WTC11 (cell line): ENCODE results near the gene POLR2L. TPM values are rescaled to one million over a fixed set of nuclear protein-coding genes. Genes with fewer than 3 reads are reported as not detected.

Experiments used
- ATAC-seq: fragments of 200-7000 bp; cut with Tn5 transposase; 2 replicates; pipeline ENCODE4 v1.10.0; 2021; ENCODE audit warnings: mild to moderate bottlenecking, moderate library complexity
- CTCF ChIA-PET: fragments of 300-600 bp; sonication (Branson Sonifier 250); formaldehyde crosslinking; loops from one replicate; lab custom pipeline; 2021; ENCODE audit warnings: antibody characterized with exemption; lab: Charles Lee
- POLR2A ChIA-PET: fragments of 350-600 bp; sonication (Branson Sonifier 250); formaldehyde crosslinking; loops from one replicate; lab custom pipeline; 2021; ENCODE audit warnings: antibody characterized with exemption; lab: Charles Lee
- DNase-seq: peaks from one replicate; pipeline ENCODE4 v3.0.0; 2021; ENCODE audit warnings: low spot score
- H3K27ac Mint-ChIP-seq: 2 replicates; pipeline ENCODE4 v1.8.0; 2021; ENCODE audit warnings: mixed read lengths
- H3K27me3 Mint-ChIP-seq: 2 replicates; pipeline ENCODE4 v1.8.0; 2021; ENCODE audit warnings: low read depth, mild to moderate bottlenecking, moderate library complexity, mixed read lengths
- H3K36me3 Mint-ChIP-seq: 2 replicates; pipeline ENCODE4 v1.8.0; 2021; ENCODE audit warnings: mixed read lengths
- H3K4me1 Mint-ChIP-seq: 2 replicates; pipeline ENCODE4 v1.8.0; 2022; ENCODE audit warnings: mixed read lengths
- H3K4me3 Mint-ChIP-seq: 2 replicates; pipeline ENCODE4 v1.8.0; 2021; ENCODE audit warnings: mild to moderate bottlenecking, moderate library complexity, mixed read lengths
- H3K9me3 Mint-ChIP-seq: 2 replicates; pipeline ENCODE4 v1.8.0; 2021; ENCODE audit warnings: mixed read lengths
- ATF1 ChIP-seq: sonication (generic); formaldehyde crosslinking; IDR thresholded peaks from 2 replicates; pipeline ENCODE4 v1.8.1; 2023; ENCODE audit warnings: mild to moderate bottlenecking, moderate library complexity, missing genetic modification reagents
- CBFB ChIP-seq: sonication (generic); formaldehyde crosslinking; IDR thresholded peaks from 2 replicates; pipeline ENCODE4 v1.8.1; 2022; ENCODE audit warnings: mild to moderate bottlenecking, low read depth, missing genetic modification reagents
- ESRRA ChIP-seq: sonication (generic); formaldehyde crosslinking; IDR thresholded peaks from 2 replicates; pipeline ENCODE4 v1.8.1; 2022; ENCODE audit warnings: mild to moderate bottlenecking, missing genetic modification reagents, borderline replicate concordance
- GABPB1 ChIP-seq: sonication (generic); formaldehyde crosslinking; IDR thresholded peaks from 2 replicates; pipeline ENCODE4 v1.8.1; 2023; ENCODE audit warnings: mild to moderate bottlenecking, missing genetic modification reagents
- MYBL2 ChIP-seq: sonication (generic); formaldehyde crosslinking; IDR thresholded peaks from 2 replicates; pipeline ENCODE4 v1.8.1; 2023; ENCODE audit warnings: mild to moderate bottlenecking, moderate library complexity, missing genetic modification reagents
- NR2C2 ChIP-seq: sonication (generic); formaldehyde crosslinking; IDR thresholded peaks from 2 replicates; pipeline ENCODE4 v1.8.0; 2022; ENCODE audit warnings: mild to moderate bottlenecking, missing genetic modification reagents
- RELA ChIP-seq: sonication (generic); formaldehyde crosslinking; IDR thresholded peaks from 2 replicates; pipeline ENCODE4 v1.8.1; 2022; ENCODE audit warnings: missing genetic modification reagents, mild to moderate bottlenecking, borderline replicate concordance
- ZNF219 ChIP-seq: sonication (generic); formaldehyde crosslinking; IDR thresholded peaks from 2 replicates; pipeline ENCODE4 v1.8.0; 2023; ENCODE audit warnings: missing genetic modification reagents, mild to moderate bottlenecking, borderline replicate concordance
- ZNF232 ChIP-seq: sonication (generic); formaldehyde crosslinking; IDR thresholded peaks from 2 replicates; pipeline ENCODE4 v1.8.0; 2022; ENCODE audit warnings: mild to moderate bottlenecking, missing genetic modification reagents
- total RNA-seq: library from RNA; stranded (reverse); gene quantifications from 3 replicates; pipeline ENCODE4 v1.2.3, GENCODE V29; 2021
- TF ChIP-seq, protein P1 (sequence below): sonication (generic); formaldehyde crosslinking; IDR thresholded peaks from 2 replicates; pipeline ENCODE4 v1.8.0; 2022; ENCODE audit warnings: missing genetic modification reagents
- TF ChIP-seq, protein P2 (sequence below): fragments of 250-450 bp; sonication (Bioruptor Pico); IDR thresholded peaks from 2 replicates; pipeline ENCODE4 v1.9.0; 2021; ENCODE audit warnings: mild to moderate bottlenecking
- TF ChIP-seq, protein P3 (sequence below): sonication (generic); formaldehyde crosslinking; IDR thresholded peaks from 2 replicates; pipeline ENCODE4 v1.8.1; 2023; ENCODE audit warnings: mild to moderate bottlenecking, missing genetic modification reagents, moderate library complexity
- TF ChIP-seq, protein P4 (sequence below): sonication (generic); formaldehyde crosslinking; IDR thresholded peaks from 2 replicates; pipeline ENCODE4 v1.8.0; 2023; ENCODE audit warnings: mild to moderate bottlenecking, missing genetic modification reagents
- TF ChIP-seq, protein P5 (sequence below): sonication (generic); formaldehyde crosslinking; IDR thresholded peaks from 2 replicates; pipeline ENCODE4 v1.8.0; 2023; ENCODE audit warnings: missing genetic modification reagents
- TF ChIP-seq, protein P6 (sequence below): sonication (generic); formaldehyde crosslinking; IDR thresholded peaks from 2 replicates; pipeline ENCODE4 v1.8.1; 2023; ENCODE audit warnings: mild to moderate bottlenecking, missing genetic modification reagents
- TF ChIP-seq, protein P7 (sequence below): sonication (generic); formaldehyde crosslinking; IDR thresholded peaks from 2 replicates; pipeline ENCODE4 v1.8.1; 2023; ENCODE audit warnings: mild to moderate bottlenecking, moderate library complexity, missing genetic modification reagents
- TF ChIP-seq, protein P8 (sequence below): fragments of 250-450 bp; sonication (Bioruptor Pico); conservative IDR thresholded peaks from 2 replicates; pipeline ENCODE4 v1.9.0; 2021; ENCODE audit warnings: mild to moderate bottlenecking
- TF ChIP-seq, protein P9 (sequence below): fragments of 250-450 bp; sonication (Bioruptor Pico); IDR thresholded peaks from 2 replicates; pipeline ENCODE4 v2.1.2; 2022; ENCODE audit warnings: mild to moderate bottlenecking, moderate library complexity

Gene POLR2L
- total RNA-seq, 1 experiment from 2014 or later = 152 TPM

DNA sequence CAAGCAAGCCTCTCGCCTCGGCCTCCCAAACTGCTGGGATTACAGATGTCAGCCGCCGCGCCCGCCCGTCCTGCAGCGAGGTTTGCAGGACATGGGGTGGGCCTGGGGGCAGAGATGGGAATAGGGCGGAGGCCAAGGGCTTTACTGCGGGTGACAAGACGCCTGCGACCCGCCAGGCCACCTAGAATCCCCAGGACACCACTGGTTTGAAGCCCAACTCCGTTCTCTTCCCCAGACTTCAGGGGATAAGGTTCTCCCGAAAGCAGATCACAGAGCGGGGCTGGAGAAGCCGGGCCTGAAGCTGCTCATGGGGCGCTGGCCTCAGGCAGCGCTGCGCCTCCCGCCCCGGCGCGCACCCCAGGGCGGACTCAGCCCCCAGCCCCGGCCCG is 354 bp downstream of the POLR2L start:
- peak overlapping the region; percentile 79 for H3K4me3 Mint-ChIP-seq
- H3K27ac Mint-ChIP-seq = no peak overlapping the region
- ChIA-PET POLR2A (interaction anchor here (1.2 to 1.3 kb wide), 2 partner anchors 8 to 12 kb away, joined by 5 to 6 read pairs; partner anchors contain the start of gene CD151), CTCF (interaction anchor here (1.1 to 5.9 kb wide), 2 partner anchors 11 to 40 kb away, joined by 3 to 82 read pairs; partner anchors contain the start of genes CD151 and CRACR2B)
- ATAC-seq = no peak
- no peaks in the 10 kb centered on the region for H3K9me3 Mint-ChIP-seq
- peaks cover 13% of the 10 kb centered on the region for H3K36me3 Mint-ChIP-seq
- no peaks in the 10 kb centered on the region for H3K27me3 Mint-ChIP-seq
- H3K4me1 Mint-ChIP-seq = peaks cover 23% of the 10 kb centered on the region
- DNase-seq = no peak
- TF ChIP-seq, protein P1, sequence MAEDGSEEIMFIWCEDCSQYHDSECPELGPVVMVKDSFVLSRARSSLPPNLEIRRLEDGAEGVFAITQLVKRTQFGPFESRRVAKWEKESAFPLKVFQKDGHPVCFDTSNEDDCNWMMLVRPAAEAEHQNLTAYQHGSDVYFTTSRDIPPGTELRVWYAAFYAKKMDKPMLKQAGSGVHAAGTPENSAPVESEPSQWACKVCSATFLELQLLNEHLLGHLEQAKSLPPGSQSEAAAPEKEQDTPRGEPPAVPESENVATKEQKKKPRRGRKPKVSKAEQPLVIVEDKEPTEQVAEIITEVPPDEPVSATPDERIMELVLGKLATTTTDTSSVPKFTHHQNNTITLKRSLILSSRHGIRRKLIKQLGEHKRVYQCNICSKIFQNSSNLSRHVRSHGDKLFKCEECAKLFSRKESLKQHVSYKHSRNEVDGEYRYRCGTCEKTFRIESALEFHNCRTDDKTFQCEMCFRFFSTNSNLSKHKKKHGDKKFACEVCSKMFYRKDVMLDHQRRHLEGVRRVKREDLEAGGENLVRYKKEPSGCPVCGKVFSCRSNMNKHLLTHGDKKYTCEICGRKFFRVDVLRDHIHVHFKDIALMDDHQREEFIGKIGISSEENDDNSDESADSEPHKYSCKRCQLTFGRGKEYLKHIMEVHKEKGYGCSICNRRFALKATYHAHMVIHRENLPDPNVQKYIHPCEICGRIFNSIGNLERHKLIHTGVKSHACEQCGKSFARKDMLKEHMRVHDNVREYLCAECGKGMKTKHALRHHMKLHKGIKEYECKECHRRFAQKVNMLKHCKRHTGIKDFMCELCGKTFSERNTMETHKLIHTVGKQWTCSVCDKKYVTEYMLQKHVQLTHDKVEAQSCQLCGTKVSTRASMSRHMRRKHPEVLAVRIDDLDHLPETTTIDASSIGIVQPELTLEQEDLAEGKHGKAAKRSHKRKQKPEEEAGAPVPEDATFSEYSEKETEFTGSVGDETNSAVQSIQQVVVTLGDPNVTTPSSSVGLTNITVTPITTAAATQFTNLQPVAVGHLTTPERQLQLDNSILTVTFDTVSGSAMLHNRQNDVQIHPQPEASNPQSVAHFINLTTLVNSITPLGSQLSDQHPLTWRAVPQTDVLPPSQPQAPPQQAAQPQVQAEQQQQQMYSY (CRISPR knock-in tag) = 0 out of 2 replicates have a peak, but pooled peaks have one; percentile 10
- TF ChIP-seq ZNF232 (CRISPR knock-in tag) = no peak
- TF ChIP-seq, protein P2, sequence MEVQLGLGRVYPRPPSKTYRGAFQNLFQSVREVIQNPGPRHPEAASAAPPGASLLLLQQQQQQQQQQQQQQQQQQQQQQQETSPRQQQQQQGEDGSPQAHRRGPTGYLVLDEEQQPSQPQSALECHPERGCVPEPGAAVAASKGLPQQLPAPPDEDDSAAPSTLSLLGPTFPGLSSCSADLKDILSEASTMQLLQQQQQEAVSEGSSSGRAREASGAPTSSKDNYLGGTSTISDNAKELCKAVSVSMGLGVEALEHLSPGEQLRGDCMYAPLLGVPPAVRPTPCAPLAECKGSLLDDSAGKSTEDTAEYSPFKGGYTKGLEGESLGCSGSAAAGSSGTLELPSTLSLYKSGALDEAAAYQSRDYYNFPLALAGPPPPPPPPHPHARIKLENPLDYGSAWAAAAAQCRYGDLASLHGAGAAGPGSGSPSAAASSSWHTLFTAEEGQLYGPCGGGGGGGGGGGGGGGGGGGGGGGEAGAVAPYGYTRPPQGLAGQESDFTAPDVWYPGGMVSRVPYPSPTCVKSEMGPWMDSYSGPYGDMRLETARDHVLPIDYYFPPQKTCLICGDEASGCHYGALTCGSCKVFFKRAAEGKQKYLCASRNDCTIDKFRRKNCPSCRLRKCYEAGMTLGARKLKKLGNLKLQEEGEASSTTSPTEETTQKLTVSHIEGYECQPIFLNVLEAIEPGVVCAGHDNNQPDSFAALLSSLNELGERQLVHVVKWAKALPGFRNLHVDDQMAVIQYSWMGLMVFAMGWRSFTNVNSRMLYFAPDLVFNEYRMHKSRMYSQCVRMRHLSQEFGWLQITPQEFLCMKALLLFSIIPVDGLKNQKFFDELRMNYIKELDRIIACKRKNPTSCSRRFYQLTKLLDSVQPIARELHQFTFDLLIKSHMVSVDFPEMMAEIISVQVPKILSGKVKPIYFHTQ (CRISPR knock-in tag) = no peak
- no peak for TF ChIP-seq NR2C2
- TF ChIP-seq, protein P3, sequence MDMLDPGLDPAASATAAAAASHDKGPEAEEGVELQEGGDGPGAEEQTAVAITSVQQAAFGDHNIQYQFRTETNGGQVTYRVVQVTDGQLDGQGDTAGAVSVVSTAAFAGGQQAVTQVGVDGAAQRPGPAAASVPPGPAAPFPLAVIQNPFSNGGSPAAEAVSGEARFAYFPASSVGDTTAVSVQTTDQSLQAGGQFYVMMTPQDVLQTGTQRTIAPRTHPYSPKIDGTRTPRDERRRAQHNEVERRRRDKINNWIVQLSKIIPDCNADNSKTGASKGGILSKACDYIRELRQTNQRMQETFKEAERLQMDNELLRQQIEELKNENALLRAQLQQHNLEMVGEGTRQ (CRISPR knock-in tag) = no peak
- TF ChIP-seq, protein P4, sequence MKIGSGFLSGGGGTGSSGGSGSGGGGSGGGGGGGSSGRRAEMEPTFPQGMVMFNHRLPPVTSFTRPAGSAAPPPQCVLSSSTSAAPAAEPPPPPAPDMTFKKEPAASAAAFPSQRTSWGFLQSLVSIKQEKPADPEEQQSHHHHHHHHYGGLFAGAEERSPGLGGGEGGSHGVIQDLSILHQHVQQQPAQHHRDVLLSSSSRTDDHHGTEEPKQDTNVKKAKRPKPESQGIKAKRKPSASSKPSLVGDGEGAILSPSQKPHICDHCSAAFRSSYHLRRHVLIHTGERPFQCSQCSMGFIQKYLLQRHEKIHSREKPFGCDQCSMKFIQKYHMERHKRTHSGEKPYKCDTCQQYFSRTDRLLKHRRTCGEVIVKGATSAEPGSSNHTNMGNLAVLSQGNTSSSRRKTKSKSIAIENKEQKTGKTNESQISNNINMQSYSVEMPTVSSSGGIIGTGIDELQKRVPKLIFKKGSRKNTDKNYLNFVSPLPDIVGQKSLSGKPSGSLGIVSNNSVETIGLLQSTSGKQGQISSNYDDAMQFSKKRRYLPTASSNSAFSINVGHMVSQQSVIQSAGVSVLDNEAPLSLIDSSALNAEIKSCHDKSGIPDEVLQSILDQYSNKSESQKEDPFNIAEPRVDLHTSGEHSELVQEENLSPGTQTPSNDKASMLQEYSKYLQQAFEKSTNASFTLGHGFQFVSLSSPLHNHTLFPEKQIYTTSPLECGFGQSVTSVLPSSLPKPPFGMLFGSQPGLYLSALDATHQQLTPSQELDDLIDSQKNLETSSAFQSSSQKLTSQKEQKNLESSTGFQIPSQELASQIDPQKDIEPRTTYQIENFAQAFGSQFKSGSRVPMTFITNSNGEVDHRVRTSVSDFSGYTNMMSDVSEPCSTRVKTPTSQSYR (CRISPR knock-in tag) = no peak
- TF ChIP-seq, protein P5, sequence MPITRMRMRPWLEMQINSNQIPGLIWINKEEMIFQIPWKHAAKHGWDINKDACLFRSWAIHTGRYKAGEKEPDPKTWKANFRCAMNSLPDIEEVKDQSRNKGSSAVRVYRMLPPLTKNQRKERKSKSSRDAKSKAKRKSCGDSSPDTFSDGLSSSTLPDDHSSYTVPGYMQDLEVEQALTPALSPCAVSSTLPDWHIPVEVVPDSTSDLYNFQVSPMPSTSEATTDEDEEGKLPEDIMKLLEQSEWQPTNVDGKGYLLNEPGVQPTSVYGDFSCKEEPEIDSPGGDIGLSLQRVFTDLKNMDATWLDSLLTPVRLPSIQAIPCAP (CRISPR knock-in tag) = no peak
- no peak for TF ChIP-seq GABPB1 (CRISPR knock-in tag)
- TF ChIP-seq RELA (CRISPR knock-in tag) = no peak
- TF ChIP-seq, protein P6, sequence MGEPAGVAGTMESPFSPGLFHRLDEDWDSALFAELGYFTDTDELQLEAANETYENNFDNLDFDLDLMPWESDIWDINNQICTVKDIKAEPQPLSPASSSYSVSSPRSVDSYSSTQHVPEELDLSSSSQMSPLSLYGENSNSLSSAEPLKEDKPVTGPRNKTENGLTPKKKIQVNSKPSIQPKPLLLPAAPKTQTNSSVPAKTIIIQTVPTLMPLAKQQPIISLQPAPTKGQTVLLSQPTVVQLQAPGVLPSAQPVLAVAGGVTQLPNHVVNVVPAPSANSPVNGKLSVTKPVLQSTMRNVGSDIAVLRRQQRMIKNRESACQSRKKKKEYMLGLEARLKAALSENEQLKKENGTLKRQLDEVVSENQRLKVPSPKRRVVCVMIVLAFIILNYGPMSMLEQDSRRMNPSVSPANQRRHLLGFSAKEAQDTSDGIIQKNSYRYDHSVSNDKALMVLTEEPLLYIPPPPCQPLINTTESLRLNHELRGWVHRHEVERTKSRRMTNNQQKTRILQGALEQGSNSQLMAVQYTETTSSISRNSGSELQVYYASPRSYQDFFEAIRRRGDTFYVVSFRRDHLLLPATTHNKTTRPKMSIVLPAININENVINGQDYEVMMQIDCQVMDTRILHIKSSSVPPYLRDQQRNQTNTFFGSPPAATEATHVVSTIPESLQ (CRISPR knock-in tag) = no peak
- TF ChIP-seq, protein P7, sequence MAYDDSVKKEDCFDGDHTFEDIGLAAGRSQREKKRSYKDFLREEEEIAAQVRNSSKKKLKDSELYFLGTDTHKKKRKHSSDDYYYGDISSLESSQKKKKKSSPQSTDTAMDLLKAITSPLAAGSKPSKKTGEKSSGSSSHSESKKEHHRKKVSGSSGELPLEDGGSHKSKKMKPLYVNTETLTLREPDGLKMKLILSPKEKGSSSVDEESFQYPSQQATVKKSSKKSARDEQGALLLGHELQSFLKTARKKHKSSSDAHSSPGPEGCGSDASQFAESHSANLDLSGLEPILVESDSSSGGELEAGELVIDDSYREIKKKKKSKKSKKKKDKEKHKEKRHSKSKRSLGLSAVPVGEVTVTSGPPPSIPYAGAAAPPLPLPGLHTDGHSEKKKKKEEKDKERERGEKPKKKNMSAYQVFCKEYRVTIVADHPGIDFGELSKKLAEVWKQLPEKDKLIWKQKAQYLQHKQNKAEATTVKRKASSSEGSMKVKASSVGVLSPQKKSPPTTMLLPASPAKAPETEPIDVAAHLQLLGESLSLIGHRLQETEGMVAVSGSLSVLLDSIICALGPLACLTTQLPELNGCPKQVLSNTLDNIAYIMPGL (CRISPR knock-in tag) = no peak
- TF ChIP-seq MYBL2 = 0 out of 2 replicates have a peak, but pooled peaks have one; percentile 19
- TF ChIP-seq CBFB (CRISPR knock-in tag) = no peak
- TF ChIP-seq ATF1 (CRISPR knock-in tag) = no peak
- TF ChIP-seq ZNF219 (CRISPR knock-in tag) = no peak
- TF ChIP-seq, protein P8, sequence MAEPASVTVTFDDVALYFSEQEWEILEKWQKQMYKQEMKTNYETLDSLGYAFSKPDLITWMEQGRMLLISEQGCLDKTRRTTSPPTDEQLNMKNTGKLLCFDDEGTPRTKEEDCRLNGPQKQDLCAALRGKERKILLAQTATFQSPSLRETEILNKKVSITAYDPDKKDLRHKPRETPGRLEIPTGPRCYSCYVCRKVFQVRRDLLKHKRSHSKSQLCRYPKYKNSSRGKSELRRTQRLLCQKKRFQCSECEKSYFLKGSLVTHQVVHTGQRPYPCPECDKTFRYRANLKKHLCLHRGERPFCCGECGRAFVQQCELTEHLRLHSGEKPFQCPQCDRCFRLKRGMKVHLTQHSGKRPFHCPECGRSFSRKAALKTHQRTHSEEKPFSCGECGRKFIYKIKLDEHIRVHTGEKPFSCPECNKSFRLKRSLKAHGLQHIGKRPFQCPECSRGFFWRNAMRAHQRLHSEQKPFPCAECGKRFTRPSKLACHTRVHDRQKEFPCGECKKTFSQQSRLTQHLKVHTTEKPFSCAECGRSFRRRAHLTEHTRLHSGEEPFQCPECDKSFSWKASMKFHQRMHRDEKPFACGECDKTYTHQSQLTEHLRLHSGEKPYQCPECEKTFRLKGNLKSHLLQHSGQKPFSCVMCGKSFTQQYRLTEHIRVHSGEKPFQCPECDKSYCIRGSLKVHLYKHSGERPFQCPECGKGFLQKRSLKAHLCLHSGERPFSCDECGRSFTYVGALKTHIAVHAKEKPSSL (CRISPR knock-in tag) = no peak
- TF ChIP-seq ESRRA (CRISPR knock-in tag) = 0 out of 2 replicates have a peak, but pooled peaks have one; percentile 2
- TF ChIP-seq, protein P9, sequence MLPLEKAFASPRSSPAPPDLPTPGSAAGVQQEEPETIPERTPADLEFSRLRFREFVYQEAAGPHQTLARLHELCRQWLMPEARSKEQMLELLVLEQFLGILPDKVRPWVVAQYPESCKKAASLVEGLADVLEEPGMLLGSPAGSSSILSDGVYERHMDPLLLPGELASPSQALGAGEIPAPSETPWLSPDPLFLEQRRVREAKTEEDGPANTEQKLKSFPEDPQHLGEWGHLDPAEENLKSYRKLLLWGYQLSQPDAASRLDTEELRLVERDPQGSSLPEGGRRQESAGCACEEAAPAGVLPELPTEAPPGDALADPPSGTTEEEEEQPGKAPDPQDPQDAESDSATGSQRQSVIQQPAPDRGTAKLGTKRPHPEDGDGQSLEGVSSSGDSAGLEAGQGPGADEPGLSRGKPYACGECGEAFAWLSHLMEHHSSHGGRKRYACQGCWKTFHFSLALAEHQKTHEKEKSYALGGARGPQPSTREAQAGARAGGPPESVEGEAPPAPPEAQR = no peak
